Ovary (tissue), 9 donors: ENCODE results near the gene HUWE1. TPM values are rescaled to one million over a fixed set of nuclear protein-coding genes. Genes with fewer than 3 reads are reported as not detected.

Experiments
- DNase-seq, 5 donors: peaks; one replicate each; pipeline ENCODE4 v3.0.0-alpha.2; 2019 to 2020
- H3K27ac ChIP-seq, 2 donors: fragments of 200-600 bp; one replicate each; pipeline versions ENCODE4 v1.5.1 to v1.8.0; 2019 to 2022
- H3K27me3 ChIP-seq: fragments of 200-600 bp; one replicate; pipeline ENCODE4 v1.8.0; 2022
- H3K36me3 ChIP-seq: fragments of 200-600 bp; sonication (generic); one replicate; pipeline ENCODE4 v1.5.1; 2019
- H3K4me1 ChIP-seq: one replicate; pipeline ENCODE4 v1.8.1; 2013; ENCODE audit warnings: mild to moderate bottlenecking, moderate library complexity; ENCODE audit not compliant: insufficient read depth
- H3K4me3 ChIP-seq: fragments of 200-600 bp; sonication (generic); one replicate; pipeline ENCODE4 v1.5.1; 2017
- H3K9me3 ChIP-seq, 2 donors: fragments of 200-600 bp in 1 of 2; sonication (generic) in 1 of 2; one replicate each; pipeline versions ENCODE4 v1.5.1 to v1.8.1; 2013 to 2019; ENCODE audit warnings: mild to moderate bottlenecking in 1 of 2, moderate library complexity in 1 of 2
- EP300 ChIP-seq: sonication (generic); formaldehyde crosslinking; IDR thresholded peaks from one replicate; pipeline ENCODE4 v1.6.1; 2017; ENCODE audit warnings: antibody characterized with exemption
- POLR2A ChIP-seq: fragments of 450-650 bp; IDR thresholded peaks from one replicate; pipeline ENCODE4 v1.6.1; 2017; ENCODE audit warnings: antibody characterized with exemption, mild to moderate bottlenecking, moderate library complexity
- WGBS, 3 donors: extraction: QIAGEN DNeasy Blood & Tissue Kit in 1 of 3; methylation state at CpG; one replicate each; pipeline versions ENCODE4 v1.1.5 to v1.1.7; 2013 to 2017; 5-methylcytosine and 5-hydroxymethylcytosine counted together
- intact Hi-C, 4 donors: fragments of 100-400 bp; cut with DNase I; formaldehyde crosslinking; loops; one replicate each; pipeline versions ENCODE4 v1.11.0 to v1.15.1; 2022 to 2023
- polyA plus RNA-seq, 2 donors: library from polyadenylated mRNA; stranded (reverse); fragments of 200-250 nt in 1 of 2; fragments of 350-450 nt in 1 of 2; fragmentation: Illumina TruSeq in 1 of 2; extraction: RNeasy Lipid Tissue Mini Kit (QIAGEN cat#74804) in 1 of 2; gene quantifications; one replicate each; pipeline ENCODE4 v1.2.3, GENCODE V29; 2013 to 2014
- total RNA-seq, 7 donors: library from RNA; depleted of rRNA in 2 of 7; stranded (reverse); fragments of >200 nt in 2 of 7; fragmentation: NEBNext Ultra II Directional in 3 of 7; extraction: Animal tissue kit (Norgen Biotek cat#: 25700) in 3 of 7; gene quantifications; one replicate each; pipeline versions ENCODE4 v1.1.0 to v1.2.4, GENCODE V29; 2016 to 2023
- TF ChIP-seq, protein P1 (sequence below), 3 donors: fragments of 450-650 bp in 2 of 3; fragments of 200-600 bp in 1 of 3; IDR thresholded peaks; one replicate each; pipeline versions ENCODE4 v1.5.1 to v1.8.0; 2016 to 2022; ENCODE audit warnings: antibody characterized with exemption in 3 of 3, mild to moderate bottlenecking in 1 of 3
- donor health status: DM: no; HTN: no; CAD: no; lungs with moderate emphysema.
- donor health status: DM: no; HTN: no; CAD: no.
- donor health status: Bipolar disorder and iron deficiency.
- donor health status: DM: yes; HTN: yes; CAD: no.
- donor health status: DM: no; HTN: no; CAD: no.
- donor health status: DM: yes; HTN: yes; CAD: no.

The HUWE1 gene
- total and polyA plus RNA-seq, 9 donors: 58.2 to 198 (median 188) TPM

DNA sequence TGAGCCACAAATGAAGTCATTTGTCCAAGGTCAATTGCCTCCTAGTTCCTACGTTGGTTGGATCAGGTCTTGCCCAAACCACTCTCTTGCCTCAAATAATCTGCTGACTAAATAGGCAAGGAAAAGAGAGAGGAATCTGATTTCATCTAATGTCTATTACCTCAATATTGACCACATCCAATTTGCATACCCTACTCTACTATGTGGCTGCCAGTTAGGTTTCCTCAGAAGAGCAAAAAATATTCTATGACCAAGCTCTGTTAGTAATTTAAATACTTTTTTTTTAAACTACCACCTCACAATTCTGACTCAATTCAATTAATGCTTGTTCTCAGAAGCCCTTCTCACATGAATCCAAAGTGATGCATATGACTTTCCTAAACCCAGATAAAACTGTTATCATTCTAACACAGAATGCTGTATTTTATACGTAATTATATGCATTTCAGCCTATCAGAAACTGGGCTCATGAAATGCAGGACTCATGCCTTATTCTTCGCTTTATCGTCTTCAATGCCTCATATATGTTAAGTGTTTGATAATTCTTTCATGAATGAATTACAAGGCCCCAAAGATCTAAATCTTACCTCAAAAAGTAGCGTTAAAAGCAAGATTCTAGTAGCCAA is 98.6 kb downstream of the HUWE1 start:
- TF ChIP-seq POLR2A (no peak), EP300 (no peak)
- TF ChIP-seq, protein P1, sequence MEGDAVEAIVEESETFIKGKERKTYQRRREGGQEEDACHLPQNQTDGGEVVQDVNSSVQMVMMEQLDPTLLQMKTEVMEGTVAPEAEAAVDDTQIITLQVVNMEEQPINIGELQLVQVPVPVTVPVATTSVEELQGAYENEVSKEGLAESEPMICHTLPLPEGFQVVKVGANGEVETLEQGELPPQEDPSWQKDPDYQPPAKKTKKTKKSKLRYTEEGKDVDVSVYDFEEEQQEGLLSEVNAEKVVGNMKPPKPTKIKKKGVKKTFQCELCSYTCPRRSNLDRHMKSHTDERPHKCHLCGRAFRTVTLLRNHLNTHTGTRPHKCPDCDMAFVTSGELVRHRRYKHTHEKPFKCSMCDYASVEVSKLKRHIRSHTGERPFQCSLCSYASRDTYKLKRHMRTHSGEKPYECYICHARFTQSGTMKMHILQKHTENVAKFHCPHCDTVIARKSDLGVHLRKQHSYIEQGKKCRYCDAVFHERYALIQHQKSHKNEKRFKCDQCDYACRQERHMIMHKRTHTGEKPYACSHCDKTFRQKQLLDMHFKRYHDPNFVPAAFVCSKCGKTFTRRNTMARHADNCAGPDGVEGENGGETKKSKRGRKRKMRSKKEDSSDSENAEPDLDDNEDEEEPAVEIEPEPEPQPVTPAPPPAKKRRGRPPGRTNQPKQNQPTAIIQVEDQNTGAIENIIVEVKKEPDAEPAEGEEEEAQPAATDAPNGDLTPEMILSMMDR (IDR thresholded peaks at IDR 0.05): no peak
- Histone ChIP-seq H3K36me3 (no peaks in the 10 kb centered on the region), H3K4me1 (no peaks in the 10 kb centered on the region), H3K27ac (no peak overlapping the region), H3K9me3 (no peaks in the 10 kb centered on the region), H3K4me3 (no peak overlapping the region), H3K27me3 (no peaks in the 10 kb centered on the region)
- WGBS, 3 donors: 67 to 71% (median 69%) methylated on average over 5 of the region's 5 CpGs
- intact Hi-C loops: no loop called here
- DNase-seq: no peak

DNA sequence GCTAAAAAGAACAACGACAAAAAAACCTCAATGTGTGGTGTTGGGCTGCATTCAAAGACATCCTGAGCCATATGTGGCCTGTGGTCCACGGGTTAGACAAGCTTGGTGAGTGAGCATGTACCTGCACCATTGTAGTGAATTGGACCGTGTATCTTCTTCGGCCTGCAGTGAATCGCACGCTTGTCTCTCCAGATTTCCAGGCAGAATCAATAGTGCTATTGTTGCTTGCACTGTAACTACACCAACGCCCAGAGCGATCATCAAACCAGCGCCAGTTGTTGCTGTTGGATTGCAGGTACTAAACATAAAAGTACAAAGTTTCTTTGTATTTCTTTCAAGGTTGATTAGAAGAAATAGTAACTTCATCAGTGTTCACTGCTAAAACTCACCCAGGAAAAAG is 101.6 kb downstream of the HUWE1 start:
- no peaks in the 10 kb centered on the region for H3K4me1 ChIP-seq
- WGBS, 3 donors: 87 to 88% (median 88%) methylated on average over 9 of the region's 9 CpGs
- no peak for DNase-seq
- no peaks in the 10 kb centered on the region for H3K9me3 ChIP-seq
- no peaks in the 10 kb centered on the region for H3K27me3 ChIP-seq
- H3K36me3 ChIP-seq: no peaks in the 10 kb centered on the region
- H3K27ac ChIP-seq: no peak overlapping the region
- no peak overlapping the region for H3K4me3 ChIP-seq
- intact Hi-C loops: no loop called here
- TF ChIP-seq, protein P1 (IDR thresholded peaks at IDR 0.05): no peak
- TF ChIP-seq EP300 (no peak), POLR2A (no peak)

- Histone ChIP-seq H3K4me1 (no peaks in the 10 kb centered on the region), H3K4me3 (no peak overlapping the region), H3K27me3 (no peaks in the 10 kb centered on the region), H3K27ac (no peak overlapping the region), H3K9me3 (no peaks in the 10 kb centered on the region), H3K36me3 (no peaks in the 10 kb centered on the region)
- intact Hi-C loops: no loop called here
- WGBS, 3 donors: 75 to 83% (median 79%) methylated on average over 7 of the region's 7 CpGs
- TF ChIP-seq, protein P1 (IDR thresholded peaks at IDR 0.05): no peak
- TF ChIP-seq POLR2A (no peak), EP300 (no peak)
- no peak for DNase-seq
Observed at GRCh38 chrX:53583571-53583970, 102.9 kb downstream of the HUWE1 start.

DNA sequence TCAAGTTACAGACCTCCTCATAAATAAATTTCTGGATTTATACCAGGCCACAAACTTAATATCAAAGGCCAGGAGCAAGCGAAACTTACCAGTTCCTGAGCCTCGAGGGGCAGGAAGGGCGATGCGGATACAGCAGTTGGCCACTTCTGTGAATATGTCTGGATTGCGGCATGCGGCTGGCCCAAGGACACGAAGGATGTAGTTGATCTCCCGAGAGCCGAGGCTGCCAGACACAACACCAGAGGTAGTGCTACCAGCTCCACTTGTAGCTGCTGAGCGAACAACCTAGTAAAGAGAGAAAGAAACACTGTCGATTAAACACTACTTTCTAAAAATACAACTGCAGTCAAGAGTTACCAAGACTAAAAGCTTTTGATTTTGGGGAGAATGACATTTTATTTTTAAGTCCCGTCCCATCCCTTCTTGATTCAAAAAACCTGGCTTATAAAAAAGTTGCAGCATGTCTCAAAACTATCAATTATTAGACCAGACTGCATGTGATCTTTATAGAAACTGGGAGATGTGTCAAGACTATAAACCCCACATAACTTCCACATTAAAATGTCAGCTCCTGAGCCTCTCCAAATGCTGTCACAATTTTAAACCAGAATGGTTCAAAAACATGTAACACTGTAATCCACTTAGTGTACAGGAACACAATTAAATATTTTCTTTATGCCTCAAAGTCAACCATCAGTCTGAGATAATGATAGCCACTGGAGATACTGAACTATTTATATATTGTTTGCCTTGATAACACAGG is 105.6 kb downstream of the HUWE1 start:
- TF ChIP-seq EP300 (no peak), POLR2A (no peak)
- TF ChIP-seq, protein P1 (IDR thresholded peaks at IDR 0.05): no peak
- Histone ChIP-seq H3K9me3 (no peaks in the 10 kb centered on the region), H3K27me3 (no peaks in the 10 kb centered on the region), H3K4me1 (no peaks in the 10 kb centered on the region), H3K4me3 (no peak overlapping the region), H3K27ac (no peak overlapping the region), H3K36me3 (no peaks in the 10 kb centered on the region)
- DNase-seq: no peak
- 79 to 88% (median 86%) methylated on average over 12 of the region's 12 CpGs for WGBS, 3 donors
- intact Hi-C loops: no loop called here
